ENCODE results near the gene GRHL3.

Gene GRHL3

GRCh38 chr1:24331961-24332673 lies 13.0 kb downstream of the GRHL3 start:
- H3K4me3 ChIP-seq (ENCODE audit: low read depth in 1 of 2, low read length in 2 of 2), result no peak overlapping the region
- no peaks in the 10 kb centered on the region for H3K27me3 ChIP-seq (ENCODE audit: low read depth, low read length)
- no peaks in the 10 kb centered on the region for H3K9me3 ChIP-seq (ENCODE audit: control insufficient read depth in 1 of 2, low read length in 2 of 2)
- no peak overlapping the region for H3K27ac ChIP-seq (ENCODE audit: low read length)
- no peaks in the 10 kb centered on the region for H3K4me1 ChIP-seq (ENCODE audit: control insufficient read depth in 1 of 2, insufficient read depth in 2 of 2, low read length in 2 of 2)
- no peaks in the 10 kb centered on the region for H3K36me3 ChIP-seq (ENCODE audit: control insufficient read depth in 1 of 2, insufficient read depth in 2 of 2, low read length in 2 of 2)

- Histone ChIP-seq H3K9me3 (ENCODE audit: control insufficient read depth in 1 of 2, low read length in 2 of 2) (no peaks in the 10 kb centered on the region), H3K36me3 (ENCODE audit: control insufficient read depth in 1 of 2, insufficient read depth in 2 of 2, low read length in 2 of 2) (no peaks in the 10 kb centered on the region), H3K4me3 (ENCODE audit: low read depth in 1 of 2, low read length in 2 of 2) (no peak overlapping the region), H3K4me1 (ENCODE audit: control insufficient read depth in 1 of 2, insufficient read depth in 2 of 2, low read length in 2 of 2) (no peaks in the 10 kb centered on the region), H3K27me3 (ENCODE audit: low read depth, low read length) (no peaks in the 10 kb centered on the region), H3K27ac (ENCODE audit: low read length) (no peak overlapping the region)
Measured at GRCh38 chr1:24336075-24336474, 16.9 kb downstream of the GRHL3 start.

- Histone ChIP-seq H3K27me3 (ENCODE audit: low read depth, low read length) (no peaks in the 10 kb centered on the region), H3K4me3 (ENCODE audit: low read depth in 1 of 2, low read length in 2 of 2) (no peak overlapping the region), H3K36me3 (ENCODE audit: control insufficient read depth in 1 of 2, insufficient read depth in 2 of 2, low read length in 2 of 2) (no peaks in the 10 kb centered on the region), H3K4me1 (ENCODE audit: control insufficient read depth in 1 of 2, insufficient read depth in 2 of 2, low read length in 2 of 2) (no peaks in the 10 kb centered on the region), H3K27ac (ENCODE audit: low read length) (no peak overlapping the region), H3K9me3 (ENCODE audit: control insufficient read depth in 1 of 2, low read length in 2 of 2) (no peaks in the 10 kb centered on the region)
Measured at GRCh38 chr1:24337455-24337854, 18.3 kb downstream of the GRHL3 start.

- Histone ChIP-seq H3K4me3 (ENCODE audit: low read depth in 1 of 2, low read length in 2 of 2) (no peak overlapping the region), H3K4me1 (ENCODE audit: control insufficient read depth in 1 of 2, insufficient read depth in 2 of 2, low read length in 2 of 2) (no peaks in the 10 kb centered on the region), H3K27me3 (ENCODE audit: low read depth, low read length) (no peaks in the 10 kb centered on the region), H3K9me3 (ENCODE audit: control insufficient read depth in 1 of 2, low read length in 2 of 2) (no peaks in the 10 kb centered on the region), H3K27ac (ENCODE audit: low read length) (no peak overlapping the region), H3K36me3 (ENCODE audit: control insufficient read depth in 1 of 2, insufficient read depth in 2 of 2, low read length in 2 of 2) (no peaks in the 10 kb centered on the region)
Measured at GRCh38 chr1:24338447-24338846, 19.3 kb downstream of the GRHL3 start.

GRCh38 chr1:24339996-24340395 lies 20.8 kb downstream of the GRHL3 start:
- H3K27ac ChIP-seq (ENCODE audit: low read length), result no peak overlapping the region
- H3K4me3 ChIP-seq (ENCODE audit: low read depth in 1 of 2, low read length in 2 of 2), result no peak overlapping the region
- no peaks in the 10 kb centered on the region for H3K4me1 ChIP-seq (ENCODE audit: control insufficient read depth in 1 of 2, insufficient read depth in 2 of 2, low read length in 2 of 2)
- H3K27me3 ChIP-seq (ENCODE audit: low read depth, low read length), result no peaks in the 10 kb centered on the region
- H3K36me3 ChIP-seq (ENCODE audit: control insufficient read depth in 1 of 2, insufficient read depth in 2 of 2, low read length in 2 of 2), result no peaks in the 10 kb centered on the region
- H3K9me3 ChIP-seq (ENCODE audit: control insufficient read depth in 1 of 2, low read length in 2 of 2), result no peaks in the 10 kb centered on the region

- Histone ChIP-seq H3K4me3 (ENCODE audit: low read depth in 1 of 2, low read length in 2 of 2) (no peak overlapping the region), H3K9me3 (ENCODE audit: control insufficient read depth in 1 of 2, low read length in 2 of 2) (no peaks in the 10 kb centered on the region), H3K4me1 (ENCODE audit: control insufficient read depth in 1 of 2, insufficient read depth in 2 of 2, low read length in 2 of 2) (no peaks in the 10 kb centered on the region), H3K27me3 (ENCODE audit: low read depth, low read length) (no peaks in the 10 kb centered on the region), H3K36me3 (ENCODE audit: control insufficient read depth in 1 of 2, insufficient read depth in 2 of 2, low read length in 2 of 2) (no peaks in the 10 kb centered on the region), H3K27ac (ENCODE audit: low read length) (no peak overlapping the region)
Measured at GRCh38 chr1:24340770-24341169, 21.6 kb downstream of the GRHL3 start.

GRCh38 chr1:24341260-24341659 lies 22.1 kb downstream of the GRHL3 start:
- Histone ChIP-seq H3K4me1 (ENCODE audit: control insufficient read depth in 1 of 2, insufficient read depth in 2 of 2, low read length in 2 of 2) (no peaks in the 10 kb centered on the region), H3K27ac (ENCODE audit: low read length) (no peak overlapping the region), H3K36me3 (ENCODE audit: control insufficient read depth in 1 of 2, insufficient read depth in 2 of 2, low read length in 2 of 2) (no peaks in the 10 kb centered on the region), H3K27me3 (ENCODE audit: low read depth, low read length) (no peaks in the 10 kb centered on the region), H3K4me3 (ENCODE audit: low read depth in 1 of 2, low read length in 2 of 2) (no peak overlapping the region), H3K9me3 (ENCODE audit: control insufficient read depth in 1 of 2, low read length in 2 of 2) (no peaks in the 10 kb centered on the region)

- H3K4me1 ChIP-seq (ENCODE audit: control insufficient read depth in 1 of 2, insufficient read depth in 2 of 2, low read length in 2 of 2), result no peaks in the 10 kb centered on the region
- H3K27me3 ChIP-seq (ENCODE audit: low read depth, low read length), result no peaks in the 10 kb centered on the region
- no peaks in the 10 kb centered on the region for H3K9me3 ChIP-seq (ENCODE audit: control insufficient read depth in 1 of 2, low read length in 2 of 2)
- H3K36me3 ChIP-seq (ENCODE audit: control insufficient read depth in 1 of 2, insufficient read depth in 2 of 2, low read length in 2 of 2), result no peaks in the 10 kb centered on the region
- H3K27ac ChIP-seq (ENCODE audit: low read length), result no peak overlapping the region
- no peak overlapping the region for H3K4me3 ChIP-seq (ENCODE audit: low read depth in 1 of 2, low read length in 2 of 2)
Measured at GRCh38 chr1:24343412-24344089, 24.4 kb downstream of the GRHL3 start.

GRCh38 chr1:24344090-24344742 lies 25.1 kb downstream of the GRHL3 start:
- Histone ChIP-seq H3K9me3 (ENCODE audit: control insufficient read depth in 1 of 2, low read length in 2 of 2) (no peaks in the 10 kb centered on the region), H3K36me3 (ENCODE audit: control insufficient read depth in 1 of 2, insufficient read depth in 2 of 2, low read length in 2 of 2) (no peaks in the 10 kb centered on the region), H3K27me3 (ENCODE audit: low read depth, low read length) (no peaks in the 10 kb centered on the region), H3K27ac (ENCODE audit: low read length) (no peak overlapping the region), H3K4me3 (ENCODE audit: low read depth in 1 of 2, low read length in 2 of 2) (no peak overlapping the region), H3K4me1 (ENCODE audit: control insufficient read depth in 1 of 2, insufficient read depth in 2 of 2, low read length in 2 of 2) (no peaks in the 10 kb centered on the region)

GRCh38 chr1:24345334-24345733 lies 26.2 kb downstream of the GRHL3 start:
- Histone ChIP-seq H3K27ac (ENCODE audit: low read length) (no peak overlapping the region), H3K9me3 (ENCODE audit: control insufficient read depth in 1 of 2, low read length in 2 of 2) (no peaks in the 10 kb centered on the region), H3K4me1 (ENCODE audit: control insufficient read depth in 1 of 2, insufficient read depth in 2 of 2, low read length in 2 of 2) (no peaks in the 10 kb centered on the region), H3K36me3 (ENCODE audit: control insufficient read depth in 1 of 2, insufficient read depth in 2 of 2, low read length in 2 of 2) (no peaks in the 10 kb centered on the region), H3K4me3 (ENCODE audit: low read depth in 1 of 2, low read length in 2 of 2) (no peak overlapping the region), H3K27me3 (ENCODE audit: low read depth, low read length) (no peaks in the 10 kb centered on the region)

- H3K27me3 ChIP-seq (ENCODE audit: low read depth, low read length), result no peaks in the 10 kb centered on the region
- H3K36me3 ChIP-seq (ENCODE audit: control insufficient read depth in 1 of 2, insufficient read depth in 2 of 2, low read length in 2 of 2), result no peaks in the 10 kb centered on the region
- no peak overlapping the region for H3K4me3 ChIP-seq (ENCODE audit: low read depth in 1 of 2, low read length in 2 of 2)
- no peaks in the 10 kb centered on the region for H3K4me1 ChIP-seq (ENCODE audit: control insufficient read depth in 1 of 2, insufficient read depth in 2 of 2, low read length in 2 of 2)
- H3K27ac ChIP-seq (ENCODE audit: low read length), result no peak overlapping the region
- no peaks in the 10 kb centered on the region for H3K9me3 ChIP-seq (ENCODE audit: control insufficient read depth in 1 of 2, low read length in 2 of 2)
Measured at GRCh38 chr1:24347159-24347934, 28.2 kb downstream of the GRHL3 start.
